Ovary (tissue), 3 donors: ENCODE data around the gene ZKSCAN5.

Experiments used
- CTCF ChIP-seq, 3 donors: fragments of 450-650 bp in 2 of 3; fragments of 200-600 bp in 1 of 3; IDR thresholded peaks; one replicate each; pipeline versions ENCODE4 v1.5.1 to v1.8.0; 2016 to 2022; ENCODE audit warnings: antibody characterized with exemption in 3 of 3, mild to moderate bottlenecking in 1 of 3
- EP300 ChIP-seq: sonication (generic); formaldehyde crosslinking; IDR thresholded peaks from one replicate; pipeline ENCODE4 v1.6.1; 2017; ENCODE audit warnings: antibody characterized with exemption
- donor health status: DM: no; HTN: no; CAD: no.

GRCh38 chr7:99573257-99573656 lies 68.8 kb downstream of the ZKSCAN5 start:
- TF ChIP-seq CTCF (IDR thresholded peaks at IDR 0.05) (no peak), EP300 (no peak)
